Fibroblast of peridontal ligament (primary cell): ENCODE results near the gene CCDC136.

ENCODE experiments used
- DNase-seq: peaks from one replicate; pipeline ENCODE4 v3.0.0-alpha.2; 2010; ENCODE audit errors: extremely low read depth

The CCDC136 gene

DNA sequence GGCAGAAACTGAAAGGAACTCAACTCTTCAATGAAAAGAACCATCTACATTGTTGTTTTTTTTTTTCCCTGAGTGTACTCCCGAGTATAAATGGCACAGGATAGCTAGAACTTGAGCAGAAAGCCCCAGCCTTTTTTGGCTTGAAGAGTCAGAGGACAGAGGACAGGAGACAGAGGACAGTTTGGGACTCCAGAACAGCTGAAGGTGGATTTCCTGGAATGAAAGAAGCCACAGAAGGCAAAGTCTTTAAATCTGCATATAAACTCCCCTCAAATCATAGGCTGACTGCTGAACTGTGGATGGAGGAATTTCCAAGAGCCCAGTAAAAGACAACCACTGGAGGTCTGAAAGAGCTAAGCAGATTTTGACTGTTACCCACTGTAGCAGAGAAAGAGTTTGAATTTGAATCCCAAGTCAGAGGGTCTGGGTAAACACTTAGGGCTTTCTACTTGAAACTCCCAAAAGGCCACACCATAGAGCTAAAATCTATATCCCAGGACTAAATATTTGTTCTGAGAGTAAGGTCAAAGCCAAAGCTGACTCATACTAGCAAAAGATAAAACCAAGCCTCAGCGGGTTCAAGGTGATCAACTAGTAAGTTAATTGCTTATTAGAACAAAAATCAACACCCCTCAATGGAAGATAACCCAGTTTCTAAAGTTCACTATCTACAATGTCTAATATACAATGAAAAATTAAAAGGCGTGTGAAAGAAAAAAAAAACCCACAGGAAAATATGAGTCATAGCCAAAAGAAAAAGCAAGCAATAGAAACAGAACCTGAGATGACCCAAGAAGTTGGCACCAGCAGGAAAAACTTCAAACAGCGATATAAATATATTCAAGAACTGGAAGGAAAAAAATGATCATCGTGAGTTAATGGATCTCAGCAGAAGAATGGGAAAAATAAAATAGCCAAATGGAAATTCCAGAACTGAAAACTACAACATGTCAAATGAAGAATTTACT lies 14.3 kb upstream of the CCDC136 start:
- DNase-seq: peak; percentile 49

DNA sequence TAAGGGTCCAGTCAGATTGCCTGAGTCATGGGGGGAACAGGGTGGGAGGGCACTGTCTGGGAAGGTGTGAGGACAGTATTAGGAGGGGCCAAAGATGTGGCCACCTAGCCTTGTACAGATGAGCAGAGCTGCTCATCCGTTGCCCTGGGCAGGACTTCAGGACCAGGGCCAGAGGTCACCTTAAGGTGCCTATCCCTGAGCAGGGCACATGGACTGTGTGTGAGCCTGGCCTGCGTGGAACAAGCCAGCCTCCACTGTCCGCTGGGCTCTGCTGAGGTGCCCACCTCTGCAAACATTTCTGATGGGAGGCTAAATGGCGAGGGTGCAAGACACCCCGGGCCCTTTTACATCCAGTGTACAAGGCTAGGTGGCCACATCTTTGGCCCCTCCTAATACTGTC lies 12.8 kb upstream of the CCDC136 start:
- DNase-seq: no peak

DNA sequence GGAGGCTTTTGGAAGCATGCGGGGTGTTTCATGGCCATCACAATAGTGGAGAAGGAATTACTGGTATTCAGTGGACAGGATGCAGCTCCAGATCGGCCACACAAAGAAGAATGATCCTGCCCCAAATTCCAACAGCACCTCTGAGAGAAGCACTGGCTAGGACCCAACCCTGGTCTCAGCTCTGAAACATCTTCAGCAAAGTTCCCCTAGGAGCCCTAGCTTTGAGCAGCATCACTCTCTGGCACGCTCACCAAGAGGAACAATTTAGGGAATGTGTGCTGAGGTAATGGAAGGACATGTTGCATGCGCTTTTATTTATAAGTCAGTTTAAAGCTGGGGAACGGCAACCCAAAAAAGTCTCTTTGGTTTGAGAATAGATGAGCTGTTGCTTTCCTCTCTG lies 10.6 kb upstream of the CCDC136 start:
- DNase-seq: peak; percentile 49

GRCh38 chr7:128781851-128782250 lies 9.9 kb upstream of the CCDC136 start:
- no peak for DNase-seq

- DNase-seq: peak; percentile 89
Measured at GRCh38 chr7:128783143-128783861, 8.5 kb upstream of the CCDC136 start.

DNA sequence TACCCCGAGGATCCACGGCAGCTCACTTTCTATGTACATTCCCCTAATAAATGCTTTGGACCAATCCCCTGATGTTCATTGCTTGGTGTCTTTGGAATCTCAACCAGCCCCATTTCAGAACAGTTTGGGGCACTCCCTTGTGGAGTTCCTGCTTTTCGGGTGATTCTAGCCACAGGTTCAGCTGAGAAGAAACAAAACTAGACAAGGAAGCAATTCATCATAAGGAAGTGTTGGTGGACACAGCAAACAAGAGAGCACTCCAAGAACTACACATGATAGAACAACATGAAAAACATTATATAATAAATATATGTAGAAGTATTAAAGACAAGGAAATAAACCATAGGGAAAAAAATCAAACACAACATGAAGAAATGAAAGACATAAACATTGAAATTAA lies 6.0 kb upstream of the CCDC136 start:
- no peak for DNase-seq

- no peak for DNase-seq
Measured at GRCh38 chr7:128788446-128789412, 3.0 kb upstream of the CCDC136 start.

DNA sequence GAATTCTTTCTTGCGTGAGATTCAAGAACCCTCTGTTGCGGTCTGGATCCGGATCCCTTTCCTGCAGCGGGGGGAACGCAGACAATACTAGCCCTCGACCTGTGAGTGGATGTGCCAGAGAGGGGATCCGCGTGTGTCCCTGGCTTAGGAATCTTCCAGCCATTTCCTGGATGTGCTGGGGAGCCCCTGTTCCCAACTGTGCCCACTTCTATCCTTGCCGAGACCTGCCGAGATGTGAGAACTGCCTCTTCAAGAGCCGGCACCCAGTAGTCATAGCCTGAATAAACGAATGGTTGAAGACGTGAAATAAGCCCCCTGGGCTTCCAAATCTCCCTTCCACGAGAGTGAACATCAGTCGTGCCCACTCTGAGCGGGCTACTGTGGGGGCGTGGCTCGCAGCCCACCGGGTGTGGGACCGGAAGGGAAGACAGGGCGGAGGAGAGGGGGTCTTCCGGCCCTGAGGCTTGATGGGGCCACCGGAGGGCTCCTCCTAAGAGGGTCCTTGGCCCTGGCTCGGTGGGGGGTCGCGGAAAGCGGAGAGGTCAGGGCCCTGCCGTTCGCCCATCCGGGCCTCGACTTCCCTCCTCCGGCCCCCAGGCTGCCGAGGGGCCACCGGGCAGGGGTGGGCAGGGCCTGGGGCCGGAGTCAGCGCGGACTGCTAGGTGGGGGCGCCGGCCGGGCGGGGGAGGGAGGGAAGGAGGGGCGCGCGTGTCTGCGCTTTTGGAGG lies 1.3 kb upstream of the CCDC136 start:
- no peak for DNase-seq

- no peak for DNase-seq
Measured at GRCh38 chr7:128791972-128792327, 182 bp downstream of the CCDC136 start.

DNA sequence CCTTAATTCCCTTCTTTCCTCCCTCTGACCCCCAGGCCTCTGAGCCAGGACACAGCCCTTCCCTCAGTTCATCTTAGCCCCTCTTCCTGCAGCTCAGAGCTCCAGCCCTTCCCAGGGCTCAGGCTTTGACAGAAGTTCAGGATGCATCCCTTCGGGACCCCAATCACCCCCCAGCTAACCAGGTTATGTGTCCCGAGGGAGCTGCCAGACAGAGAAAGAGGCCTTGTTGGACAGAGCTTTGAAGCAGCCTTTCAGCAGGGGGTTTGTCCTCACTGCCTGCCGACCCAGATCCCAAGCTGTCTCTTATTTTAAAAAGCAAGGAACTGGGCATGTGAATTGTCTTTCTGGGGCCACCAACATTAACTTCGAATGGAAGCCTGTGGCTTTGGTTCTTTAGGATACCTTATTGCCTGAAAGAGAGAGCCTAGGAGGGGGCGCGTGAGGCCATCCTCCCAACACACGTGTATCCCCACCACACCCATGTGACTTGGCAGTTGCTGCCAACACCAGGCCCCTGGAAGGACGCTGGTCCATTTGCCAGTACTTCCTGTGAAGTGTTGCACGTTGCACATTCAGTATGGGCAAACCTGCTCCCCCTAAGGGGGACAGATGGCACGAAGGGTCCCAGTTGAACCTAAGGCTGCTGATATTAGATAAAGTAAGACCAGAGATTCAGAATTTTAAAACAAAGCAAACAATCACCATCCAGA lies 858 bp downstream of the CCDC136 start:
- no peak for DNase-seq

GRCh38 chr7:128793181-128793547 lies 1.4 kb downstream of the CCDC136 start:
- no peak for DNase-seq

DNA sequence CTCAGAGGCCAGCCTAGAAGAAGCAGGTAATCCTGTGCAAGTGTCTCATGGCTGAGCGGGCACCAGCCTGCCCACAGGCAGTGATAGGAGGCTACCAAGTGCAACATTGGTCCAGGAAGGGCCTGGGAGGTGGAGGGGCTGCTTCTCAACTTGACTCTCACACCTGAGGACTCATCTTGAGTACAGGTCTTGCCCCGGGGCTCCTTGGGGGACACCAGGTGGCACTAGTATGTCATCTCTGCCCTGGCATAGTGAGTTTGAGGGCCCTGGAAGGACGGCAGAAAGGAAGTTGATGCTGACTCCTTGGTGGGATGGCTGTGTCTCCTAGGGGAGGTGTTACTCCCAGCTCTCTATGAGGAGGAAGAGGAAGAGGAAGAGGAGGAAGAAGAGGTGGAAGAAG lies 2.3 kb downstream of the CCDC136 start:
- DNase-seq: no peak

- no peak for DNase-seq
Measured at GRCh38 chr7:128794436-128794835, 2.7 kb downstream of the CCDC136 start.

DNA sequence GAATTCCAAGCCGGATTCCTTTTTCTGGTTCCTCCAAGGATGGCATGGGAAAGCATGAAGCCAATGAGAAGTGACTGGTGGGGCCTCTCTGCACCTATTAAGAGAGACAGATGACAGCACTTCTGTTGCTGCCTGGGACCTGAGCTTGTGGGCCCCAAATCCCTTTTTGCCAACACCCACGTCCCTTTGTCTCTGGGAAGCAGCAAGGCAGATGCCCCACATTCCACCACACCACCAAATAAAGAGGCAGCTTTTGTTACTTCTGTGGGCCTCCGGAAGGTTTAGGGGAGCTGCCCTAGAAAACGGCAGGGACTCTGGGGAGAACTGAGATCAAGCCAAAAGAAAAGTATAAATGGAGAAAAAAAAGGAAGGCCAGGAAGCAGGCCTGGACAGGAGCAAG lies 3.4 kb downstream of the CCDC136 start:
- DNase-seq: no peak

- DNase-seq: peak; percentile 79
Measured at GRCh38 chr7:128796327-128796726, 4.6 kb downstream of the CCDC136 start.

- DNase-seq: no peak
Measured at GRCh38 chr7:128799451-128799850, 7.7 kb downstream of the CCDC136 start.

GRCh38 chr7:128800567-128800966 lies 8.8 kb downstream of the CCDC136 start:
- DNase-seq: no peak

DNA sequence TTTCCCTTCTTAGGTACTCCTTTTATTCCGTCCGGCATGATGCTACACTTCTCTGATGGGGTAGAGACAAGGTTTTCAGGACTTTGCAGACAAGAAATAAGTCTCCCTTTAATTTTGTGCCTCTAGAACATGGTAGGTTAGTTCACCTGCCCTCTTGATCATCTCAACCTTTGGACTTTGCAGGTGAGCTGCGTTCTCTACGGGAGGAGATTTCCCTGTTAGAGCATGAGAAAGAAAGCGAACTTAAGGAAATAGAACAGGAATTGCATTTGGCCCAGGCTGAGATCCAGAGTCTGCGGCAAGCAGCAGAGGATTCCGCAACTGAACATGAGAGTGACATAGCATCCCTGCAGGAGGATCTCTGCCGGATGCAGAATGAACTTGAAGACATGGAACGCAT lies 9.2 kb downstream of the CCDC136 start:
- no peak for DNase-seq

- no peak for DNase-seq
Measured at GRCh38 chr7:128801667-128802418, 10.1 kb downstream of the CCDC136 start.

- DNase-seq: no peak
Measured at GRCh38 chr7:128804484-128804883, 12.7 kb downstream of the CCDC136 start.
